ENCODE data around the gene PPM1L. TPM values are rescaled to one million over a fixed set of nuclear protein-coding genes. Genes with fewer than 3 reads are reported as not detected.
A peak's percentile ranks its signal among the peaks of the same experiment; 100 is the strongest.

The PPM1L gene
- total RNA-seq, 1 experiment from 2014 or later = 7.3 TPM

GRCh38 chr3:160851629-160852210 is 95.7 kb downstream of the PPM1L start:
- H2BK12ac ChIP-seq (ENCODE audit: insufficient read length, low read depth, low read length) = no peak overlapping the region
- no peak overlapping the region for H3K56ac ChIP-seq (ENCODE audit: insufficient read length, low read depth, low read length)
- Mint-ChIP-seq H3K9me3 (peaks cover 0 to 2% of the 10 kb centered on the region in 2 experiments; a peak in 3 of 5 replicates), H3K4me3 (no peak overlapping the region), H3K27me3 (ENCODE audit: low read depth) (no peaks in the 10 kb centered on the region), H3K4me1 (peaks cover 15 to 18% of the 10 kb centered on the region in 2 experiments), H3K27ac (peak overlapping the region in 2 of 3 experiments; percentile 5 to 6; a peak in 2 of 7 replicates), H3K36me3 (ENCODE audit: insufficient read depth in 1 of 3, low read depth in 3 of 3) (peaks cover 3 to 6% (median 5%) of the 10 kb centered on the region in 3 experiments; a peak in 5 of 7 replicates)
- no peaks in the 10 kb centered on the region for H3K4me1 ChIP-seq (ENCODE audit: insufficient read depth, low read length)
- DNase-seq = no peak
- H3K4me2 ChIP-seq (ENCODE audit: insufficient read depth, insufficient read length, low read length) = no peak overlapping the region
- H3K27ac ChIP-seq (ENCODE audit: insufficient read length, low read depth, low read length) = no peak overlapping the region
- TF ChIP-seq CTCF (conservative IDR thresholded peaks at IDR 0.05) = no peak
- H4K8ac ChIP-seq (replicated peaks; ENCODE audit: insufficient read length, low read depth, low read length) = no peak overlapping the region
- H3K79me2 ChIP-seq (ENCODE audit: insufficient read depth, low read length) = no peaks in the 10 kb centered on the region
- no peaks in the 10 kb centered on the region for H3K23me2 ChIP-seq (ENCODE audit: insufficient read length, low read depth, low read length, poor library complexity, severe bottlenecking)
- no peak overlapping the region for H3T11ph ChIP-seq (ENCODE audit: low read length)
- no peak overlapping the region for H2BK15ac ChIP-seq (ENCODE audit: low read depth, low read length)
- no peak overlapping the region for H2BK120ac ChIP-seq (ENCODE audit: low read depth, low read length, poor library complexity, severe bottlenecking)
- no peak overlapping the region for H2AFZ ChIP-seq (ENCODE audit: low read length)
- H2AK5ac ChIP-seq (ENCODE audit: insufficient read length, low read length) = no peak overlapping the region
- no peaks in the 10 kb centered on the region for H3K27me3 ChIP-seq (ENCODE audit: insufficient read depth, low read length)
- H3K4ac ChIP-seq (ENCODE audit: low read depth, low read length) = no peak overlapping the region
- whole genome bisulfite sequencing (ENCODE audit: extremely low coverage, insufficient read length, low lambda C conversion rate) = no CpG with 5 or more reads among the region's 8 CpGs
- H4K20me1 ChIP-seq (ENCODE audit: control insufficient read depth, insufficient read depth, insufficient read length) = no peaks in the 10 kb centered on the region
- no peaks in the 10 kb centered on the region for H3K9me3 ChIP-seq (ENCODE audit: control insufficient read depth, low read depth, low read length)
- no peak overlapping the region for H3K14ac ChIP-seq (ENCODE audit: insufficient read depth, low read length)
- H3K79me1 ChIP-seq (ENCODE audit: insufficient read depth, low read depth, low read length, poor library complexity, severe bottlenecking) = no peaks in the 10 kb centered on the region
- H4K91ac ChIP-seq (ENCODE audit: insufficient read length, low read depth, low read length) = no peak overlapping the region
- no peak overlapping the region for H2BK20ac ChIP-seq (ENCODE audit: low read depth, low read length, poor library complexity, severe bottlenecking)
- H4K5ac ChIP-seq (ENCODE audit: insufficient read length, low read depth, low read length) = no peak overlapping the region
- no peak overlapping the region for H3K18ac ChIP-seq (ENCODE audit: insufficient read length, low read depth, low read length)
- H3K9ac ChIP-seq (ENCODE audit: extremely low read depth, insufficient read length, low read length) = no peak overlapping the region
- no peak overlapping the region for H3K23ac ChIP-seq (ENCODE audit: insufficient read length, low read depth, low read length)
- H2BK5ac ChIP-seq (ENCODE audit: insufficient read length, low read length) = no peak overlapping the region
